Mesothelial cell of epicardium (in vitro differentiated cells): Measurements from ENCODE around the gene SLC9A1. TPM values are rescaled to one million over a fixed set of nuclear protein-coding genes. Genes with fewer than 3 reads are reported as not detected.

Experiments
- DNase-seq, 2 experiments: peaks; one replicate each; pipeline ENCODE4 v3.0.0; 2021; ENCODE audit warnings: low spot score in 2 of 2; ENCODE audit not compliant: unreplicated experiment in 2 of 2
- H3K27ac Mint-ChIP-seq: 2 replicates; pipeline ENCODE4 v1.8.0; 2021; ENCODE audit warnings: mixed read lengths
- H3K27me3 Mint-ChIP-seq: 2 replicates; pipeline ENCODE4 v1.8.0; 2021; ENCODE audit warnings: low read depth, mixed read lengths
- H3K36me3 Mint-ChIP-seq: 2 replicates; pipeline ENCODE4 v1.8.0; 2021; ENCODE audit warnings: mixed read lengths
- H3K4me1 Mint-ChIP-seq: 2 replicates; pipeline ENCODE4 v1.8.0; 2021; ENCODE audit warnings: mixed read lengths
- H3K4me3 Mint-ChIP-seq: 2 replicates; pipeline ENCODE4 v1.8.0; 2021; ENCODE audit warnings: mild to moderate bottlenecking, moderate library complexity, mixed read lengths
- H3K9me3 Mint-ChIP-seq: 2 replicates; pipeline ENCODE4 v1.8.0; 2021; ENCODE audit warnings: mixed read lengths
- total RNA-seq: library from RNA; stranded (reverse); gene quantifications from 3 replicates; pipeline ENCODE4 v1.2.1, GENCODE V29; 2021
- TF ChIP-seq, protein P1 (sequence below): fragments of 200-600 bp; sonication (generic); IDR thresholded peaks from one replicate; pipeline ENCODE4 v1.5.0; 2021; ENCODE audit warnings: antibody characterized with exemption; ENCODE audit not compliant: unreplicated experiment

The SLC9A1 gene
- total RNA-seq, 1 donor from 2014 or later = 33.9 TPM

DNA sequence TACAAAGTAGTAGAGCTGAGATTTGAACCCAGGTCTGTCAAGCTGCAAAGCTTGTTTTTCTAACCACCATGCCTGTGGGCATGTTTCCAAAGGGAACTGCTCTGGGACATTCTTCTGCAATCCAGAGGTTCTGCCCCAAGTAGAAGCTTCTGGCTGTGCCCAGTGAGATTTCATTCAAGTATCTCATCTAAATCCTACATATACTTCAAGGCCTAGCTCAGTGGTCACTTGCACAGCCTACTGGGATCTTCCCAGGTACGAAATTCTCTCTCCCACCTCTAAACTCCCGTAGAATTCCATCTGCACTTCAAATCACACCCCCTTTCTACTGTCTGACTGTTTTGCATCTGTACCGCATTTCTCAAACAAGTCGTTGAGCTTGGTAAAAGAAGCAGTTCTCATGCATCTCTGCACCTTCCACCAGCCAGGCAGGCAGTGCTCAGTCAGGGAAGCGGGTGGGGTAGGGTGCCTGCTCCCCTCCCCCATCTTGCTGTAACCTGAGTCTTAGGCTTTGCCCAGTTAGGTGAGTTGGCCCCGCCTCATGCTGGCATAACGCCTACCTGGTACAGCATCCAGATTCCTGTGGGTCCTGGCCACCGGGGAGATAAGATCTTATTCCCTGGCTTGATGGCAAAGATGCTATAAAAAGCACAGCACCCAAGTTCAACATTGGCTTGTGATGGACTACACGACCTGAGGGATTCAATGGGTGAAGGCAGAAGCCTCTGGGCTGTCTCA is 13.5 kb downstream of the SLC9A1 start:
- Mint-ChIP-seq H3K36me3 (no peaks in the 10 kb centered on the region), H3K27ac (peak overlapping the region; percentile 23), H3K4me1 (peaks cover 81% of the 10 kb centered on the region)

DNA sequence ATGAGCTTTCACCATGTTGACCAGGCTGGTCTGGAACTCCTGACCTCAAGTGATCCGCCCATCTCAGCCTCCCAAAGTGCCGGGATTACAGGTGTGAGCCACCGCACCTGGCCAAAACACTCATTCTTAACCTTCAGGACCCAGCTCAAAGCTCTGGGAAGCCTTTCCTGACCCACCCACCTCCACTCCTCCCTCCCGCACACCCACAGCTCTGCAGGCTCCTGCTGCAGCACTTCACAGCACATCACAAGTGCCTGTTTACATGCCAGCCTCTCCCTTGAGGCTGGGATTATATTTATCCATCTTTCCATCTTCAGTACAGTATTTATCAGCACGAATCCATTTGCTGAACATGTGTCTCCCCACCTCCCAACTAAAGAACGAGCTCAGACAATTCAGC is 14.9 kb downstream of the SLC9A1 start:
- H3K36me3 Mint-ChIP-seq = no peaks in the 10 kb centered on the region
- H3K4me1 Mint-ChIP-seq = peaks cover 67% of the 10 kb centered on the region
- no peak overlapping the region for H3K27ac Mint-ChIP-seq
- no peak for DNase-seq
- TF ChIP-seq, protein P1, sequence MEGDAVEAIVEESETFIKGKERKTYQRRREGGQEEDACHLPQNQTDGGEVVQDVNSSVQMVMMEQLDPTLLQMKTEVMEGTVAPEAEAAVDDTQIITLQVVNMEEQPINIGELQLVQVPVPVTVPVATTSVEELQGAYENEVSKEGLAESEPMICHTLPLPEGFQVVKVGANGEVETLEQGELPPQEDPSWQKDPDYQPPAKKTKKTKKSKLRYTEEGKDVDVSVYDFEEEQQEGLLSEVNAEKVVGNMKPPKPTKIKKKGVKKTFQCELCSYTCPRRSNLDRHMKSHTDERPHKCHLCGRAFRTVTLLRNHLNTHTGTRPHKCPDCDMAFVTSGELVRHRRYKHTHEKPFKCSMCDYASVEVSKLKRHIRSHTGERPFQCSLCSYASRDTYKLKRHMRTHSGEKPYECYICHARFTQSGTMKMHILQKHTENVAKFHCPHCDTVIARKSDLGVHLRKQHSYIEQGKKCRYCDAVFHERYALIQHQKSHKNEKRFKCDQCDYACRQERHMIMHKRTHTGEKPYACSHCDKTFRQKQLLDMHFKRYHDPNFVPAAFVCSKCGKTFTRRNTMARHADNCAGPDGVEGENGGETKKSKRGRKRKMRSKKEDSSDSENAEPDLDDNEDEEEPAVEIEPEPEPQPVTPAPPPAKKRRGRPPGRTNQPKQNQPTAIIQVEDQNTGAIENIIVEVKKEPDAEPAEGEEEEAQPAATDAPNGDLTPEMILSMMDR = no peak
- no peak overlapping the region for H3K4me3 Mint-ChIP-seq
- H3K27me3 Mint-ChIP-seq = no peaks in the 10 kb centered on the region
- H3K9me3 Mint-ChIP-seq = no peaks in the 10 kb centered on the region

More for the DNA sequence above, 13.5 kb downstream of the SLC9A1 start:
- Mint-ChIP-seq H3K9me3 (no peaks in the 10 kb centered on the region), H3K4me3 (no peak overlapping the region), H3K27me3 (no peaks in the 10 kb centered on the region)
- TF ChIP-seq, protein P1 = no peak
- no peak for DNase-seq

DNA sequence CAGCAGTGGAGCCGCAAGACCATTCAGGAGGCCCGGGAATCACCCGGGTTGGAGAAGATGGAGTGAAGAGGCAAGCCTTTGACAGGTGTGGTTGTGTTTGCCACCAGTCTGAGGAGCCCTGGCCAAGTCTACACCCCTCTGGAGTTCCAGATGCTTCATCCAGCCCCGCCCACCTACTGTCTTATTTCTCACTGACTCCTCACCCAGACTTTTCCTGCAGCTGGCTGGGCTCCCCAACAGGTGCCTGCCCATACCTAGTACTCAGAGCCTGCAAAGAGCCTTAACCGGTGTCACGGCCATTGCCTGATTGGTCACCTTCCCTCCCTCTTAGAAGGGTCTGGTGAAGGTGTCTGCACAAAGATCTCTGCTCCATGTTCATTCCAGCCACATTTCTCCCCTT is 16.0 kb downstream of the SLC9A1 start:
- no peak overlapping the region for H3K4me3 Mint-ChIP-seq
- no peaks in the 10 kb centered on the region for H3K9me3 Mint-ChIP-seq
- TF ChIP-seq, protein P1 = no peak
- H3K27me3 Mint-ChIP-seq = no peaks in the 10 kb centered on the region
- DNase-seq = no peak
- H3K27ac Mint-ChIP-seq = no peak overlapping the region
- no peaks in the 10 kb centered on the region for H3K36me3 Mint-ChIP-seq
- peaks cover 56% of the 10 kb centered on the region for H3K4me1 Mint-ChIP-seq

DNA sequence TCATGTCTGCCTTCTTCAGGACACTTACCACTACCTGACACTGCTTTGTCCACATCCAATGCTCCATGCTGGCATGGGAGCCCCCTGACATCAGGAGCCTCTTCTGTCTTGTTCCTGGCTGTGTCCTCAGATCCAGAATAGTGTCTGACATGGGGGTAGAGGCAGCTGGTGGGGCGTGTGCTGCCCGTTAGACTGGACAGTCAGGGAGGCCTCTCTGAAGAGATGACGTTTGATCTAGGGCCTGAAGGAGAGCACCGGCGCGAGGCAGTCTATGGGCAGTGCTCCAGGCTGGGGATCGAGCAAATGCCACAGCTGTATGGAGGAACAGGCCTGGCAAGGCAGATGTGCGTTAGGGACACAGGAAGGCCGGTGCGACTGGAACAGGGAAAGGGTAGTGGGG is 16.6 kb downstream of the SLC9A1 start:
- Mint-ChIP-seq H3K4me3 (no peak overlapping the region), H3K27ac (peak overlapping the region; percentile 55), H3K36me3 (no peaks in the 10 kb centered on the region), H3K4me1 (peaks cover 51% of the 10 kb centered on the region), H3K9me3 (no peaks in the 10 kb centered on the region), H3K27me3 (no peaks in the 10 kb centered on the region)
- TF ChIP-seq, protein P1 = no peak
- no peak for DNase-seq

DNA sequence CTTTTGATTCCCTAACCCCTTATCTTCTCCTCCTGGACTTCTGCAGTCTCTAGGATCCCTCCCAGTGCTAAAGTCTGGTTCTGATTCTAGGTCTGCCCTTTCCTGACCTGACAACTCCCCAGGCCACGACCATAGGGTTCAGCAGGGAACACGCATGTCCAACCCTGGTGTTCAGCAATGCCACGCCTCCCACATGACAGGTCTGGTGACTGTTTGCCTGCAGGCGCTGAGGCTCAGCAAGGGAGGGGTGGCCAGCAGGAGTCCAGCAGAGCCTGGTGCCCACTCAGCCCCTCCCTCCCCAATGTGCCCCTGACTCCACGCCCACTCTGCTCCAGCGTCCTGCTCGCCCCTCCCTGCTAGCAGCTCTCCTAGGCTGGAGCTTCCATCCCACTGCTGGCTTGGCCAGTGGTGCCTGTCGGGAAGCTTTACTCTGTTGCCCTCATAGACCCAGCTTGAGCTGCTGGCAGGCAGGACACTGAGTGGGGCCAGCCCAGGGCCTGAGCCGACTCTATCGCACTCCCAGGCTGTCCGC is 17.3 kb downstream of the SLC9A1 start:
- no peak overlapping the region for H3K4me3 Mint-ChIP-seq
- TF ChIP-seq, protein P1 = no peak
- H3K27me3 Mint-ChIP-seq = no peaks in the 10 kb centered on the region
- peak overlapping the region; percentile 55 for H3K27ac Mint-ChIP-seq
- H3K36me3 Mint-ChIP-seq = no peaks in the 10 kb centered on the region
- no peaks in the 10 kb centered on the region for H3K9me3 Mint-ChIP-seq
- no peak for DNase-seq
- H3K4me1 Mint-ChIP-seq = peaks cover 43% of the 10 kb centered on the region
